ENCODE data around the gene CCDC112. TPM values are rescaled to one million over a fixed set of nuclear protein-coding genes. Genes with fewer than 3 reads are reported as not detected.
A peak's percentile ranks its signal among the peaks of the same experiment; 100 is the strongest.

Gene CCDC112
- total RNA-seq, 1 experiment from 2014 or later: 13.4 TPM

GRCh38 chr5:115313052-115313451, 16.6 kb upstream of the CCDC112 start:
- Histone ChIP-seq H3K4me1 (ENCODE audit: insufficient read depth, low read length, poor library complexity, severe bottlenecking) (no peaks in the 10 kb centered on the region), H3K36me3 (ENCODE audit: insufficient read depth, low read length, poor library complexity, severe bottlenecking) (no peaks in the 10 kb centered on the region), H3K4me3 (ENCODE audit: low read depth, low read length, poor library complexity, severe bottlenecking) (no peak overlapping the region), H3K27me3 (replicated peaks; ENCODE audit: insufficient read depth, low read depth, low read length, poor library complexity) (peaks cover 5% of the 10 kb centered on the region), H3K9me3 (ENCODE audit: low read depth, low read length, poor library complexity, severe bottlenecking) (no peaks in the 10 kb centered on the region), H3K27ac (ENCODE audit: low read depth, low read length, poor library complexity, severe bottlenecking) (no peak overlapping the region)
- no TSS peak for BruUV-seq (replicated peaks)
- ChIA-PET CTCF (no interaction called here), POLR2A (ENCODE audit: low non-redundant PET) (interaction anchor here (0.7 kb wide), 1 partner anchor 36 kb away, joined by 4 read pairs; no protein-coding TSS in a partner anchor)
- TF ChIP-seq, protein P1, sequence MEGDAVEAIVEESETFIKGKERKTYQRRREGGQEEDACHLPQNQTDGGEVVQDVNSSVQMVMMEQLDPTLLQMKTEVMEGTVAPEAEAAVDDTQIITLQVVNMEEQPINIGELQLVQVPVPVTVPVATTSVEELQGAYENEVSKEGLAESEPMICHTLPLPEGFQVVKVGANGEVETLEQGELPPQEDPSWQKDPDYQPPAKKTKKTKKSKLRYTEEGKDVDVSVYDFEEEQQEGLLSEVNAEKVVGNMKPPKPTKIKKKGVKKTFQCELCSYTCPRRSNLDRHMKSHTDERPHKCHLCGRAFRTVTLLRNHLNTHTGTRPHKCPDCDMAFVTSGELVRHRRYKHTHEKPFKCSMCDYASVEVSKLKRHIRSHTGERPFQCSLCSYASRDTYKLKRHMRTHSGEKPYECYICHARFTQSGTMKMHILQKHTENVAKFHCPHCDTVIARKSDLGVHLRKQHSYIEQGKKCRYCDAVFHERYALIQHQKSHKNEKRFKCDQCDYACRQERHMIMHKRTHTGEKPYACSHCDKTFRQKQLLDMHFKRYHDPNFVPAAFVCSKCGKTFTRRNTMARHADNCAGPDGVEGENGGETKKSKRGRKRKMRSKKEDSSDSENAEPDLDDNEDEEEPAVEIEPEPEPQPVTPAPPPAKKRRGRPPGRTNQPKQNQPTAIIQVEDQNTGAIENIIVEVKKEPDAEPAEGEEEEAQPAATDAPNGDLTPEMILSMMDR (conservative IDR thresholded peaks at IDR 0.05; ENCODE audit: low read depth, low read length): no peak
- no peak for TF ChIP-seq EZH2 (IDR thresholded peaks at IDR 0.05; ENCODE audit: borderline replicate concordance, low read depth, low read length, poor library complexity, severe bottlenecking)
- intact Hi-C loops (cut with micrococcal nuclease; ENCODE audit: unreplicated experiment): no loop called here
- DNase-seq (ENCODE audit: low spot score): no peak

GRCh38 chr5:115309751-115310370, 13.4 kb upstream of the CCDC112 start:
- Histone ChIP-seq H3K27ac (ENCODE audit: low read depth, low read length, poor library complexity, severe bottlenecking) (no peak overlapping the region), H3K36me3 (ENCODE audit: insufficient read depth, low read length, poor library complexity, severe bottlenecking) (no peaks in the 10 kb centered on the region), H3K27me3 (replicated peaks; ENCODE audit: insufficient read depth, low read depth, low read length, poor library complexity) (peaks cover 7% of the 10 kb centered on the region), H3K4me1 (ENCODE audit: insufficient read depth, low read length, poor library complexity, severe bottlenecking) (no peaks in the 10 kb centered on the region), H3K4me3 (ENCODE audit: low read depth, low read length, poor library complexity, severe bottlenecking) (no peak overlapping the region), H3K9me3 (ENCODE audit: low read depth, low read length, poor library complexity, severe bottlenecking) (no peaks in the 10 kb centered on the region)
- intact Hi-C loops (cut with micrococcal nuclease; ENCODE audit: unreplicated experiment): loop anchor here (1.0 to 10.0 kb wide), 4 partner anchors 264 to 757 kb away; no protein-coding TSS in a partner anchor
- ChIA-PET CTCF (interaction anchor here (3.6 kb wide), 1 partner anchor 265 kb away, joined by 35 read pairs; no protein-coding TSS in a partner anchor), POLR2A (ENCODE audit: low non-redundant PET) (no interaction called here)
- peak; percentile 52 for DNase-seq (ENCODE audit: low spot score)
- BruUV-seq (replicated peaks): no TSS peak
- TF ChIP-seq, protein P1 (conservative IDR thresholded peaks at IDR 0.05; ENCODE audit: low read depth, low read length): peak; percentile 70
- no peak for TF ChIP-seq EZH2 (IDR thresholded peaks at IDR 0.05; ENCODE audit: borderline replicate concordance, low read depth, low read length, poor library complexity, severe bottlenecking)

- Histone ChIP-seq H3K36me3 (ENCODE audit: insufficient read depth, low read length, poor library complexity, severe bottlenecking) (no peaks in the 10 kb centered on the region), H3K9me3 (ENCODE audit: low read depth, low read length, poor library complexity, severe bottlenecking) (no peaks in the 10 kb centered on the region), H3K4me3 (ENCODE audit: low read depth, low read length, poor library complexity, severe bottlenecking) (no peak overlapping the region), H3K4me1 (ENCODE audit: insufficient read depth, low read length, poor library complexity, severe bottlenecking) (no peaks in the 10 kb centered on the region), H3K27ac (ENCODE audit: low read depth, low read length, poor library complexity, severe bottlenecking) (no peak overlapping the region), H3K27me3 (replicated peaks; ENCODE audit: insufficient read depth, low read depth, low read length, poor library complexity) (peaks cover 7% of the 10 kb centered on the region)
- ChIA-PET POLR2A (ENCODE audit: low non-redundant PET) (no interaction called here), CTCF (interaction anchor here (0.6 to 3.6 kb wide), 4 partner anchors 24 to 266 kb away, joined by 3 to 35 read pairs (median 6); no protein-coding TSS in a partner anchor)
- TF ChIP-seq, protein P1 (conservative IDR thresholded peaks at IDR 0.05; ENCODE audit: low read depth, low read length): no peak
- TF ChIP-seq EZH2 (IDR thresholded peaks at IDR 0.05; ENCODE audit: borderline replicate concordance, low read depth, low read length, poor library complexity, severe bottlenecking): no peak
- intact Hi-C loops (cut with micrococcal nuclease; ENCODE audit: unreplicated experiment): loop anchor here (2.0 to 10.0 kb wide), 2 partner anchors 526 to 758 kb away; no protein-coding TSS in a partner anchor
- no peak for DNase-seq (ENCODE audit: low spot score)
- BruUV-seq (replicated peaks): no TSS peak
Observed at GRCh38 chr5:115308815-115309214, 12.4 kb upstream of the CCDC112 start.

Data from A673 (cell line).